T-helper 2 cell treated with Interferon-gamma antibody and Interleukin-4, amounts not matched to agents 5 μg/mL and 100 μg/mL, for 36 hours (primary cell): ENCODE measurements around the gene SULT2A1.
"Not testable (repeated sequence)": the region's sequence is repeated elsewhere in the genome, so short reads cannot be mapped to it uniquely, and the experiment has no call there.

ENCODE experiments used
- DNase-seq: peaks from one replicate; pipeline ENCODE4 v3.0.0; 2021; ENCODE audit warnings: low spot score
- H3K27ac Mint-ChIP-seq: one replicate; pipeline ENCODE4 v1.8.0; 2021; ENCODE audit warnings: mild to moderate bottlenecking, mixed read lengths
- H3K27me3 Mint-ChIP-seq: one replicate; pipeline ENCODE4 v1.8.0; 2021; ENCODE audit warnings: low read depth, mixed read lengths
- H3K36me3 Mint-ChIP-seq: one replicate; pipeline ENCODE4 v1.8.0; 2021; ENCODE audit warnings: low read depth, mixed read lengths
- H3K4me1 Mint-ChIP-seq: one replicate; pipeline ENCODE4 v1.8.0; 2021; ENCODE audit warnings: low read depth, mixed read lengths
- H3K4me3 Mint-ChIP-seq: one replicate; pipeline ENCODE4 v1.8.0; 2022; ENCODE audit warnings: mild to moderate bottlenecking, moderate library complexity, mixed read lengths
- H3K9me3 Mint-ChIP-seq: one replicate; pipeline ENCODE4 v1.8.0; 2021; ENCODE audit warnings: mixed read lengths

The SULT2A1 gene

DNA sequence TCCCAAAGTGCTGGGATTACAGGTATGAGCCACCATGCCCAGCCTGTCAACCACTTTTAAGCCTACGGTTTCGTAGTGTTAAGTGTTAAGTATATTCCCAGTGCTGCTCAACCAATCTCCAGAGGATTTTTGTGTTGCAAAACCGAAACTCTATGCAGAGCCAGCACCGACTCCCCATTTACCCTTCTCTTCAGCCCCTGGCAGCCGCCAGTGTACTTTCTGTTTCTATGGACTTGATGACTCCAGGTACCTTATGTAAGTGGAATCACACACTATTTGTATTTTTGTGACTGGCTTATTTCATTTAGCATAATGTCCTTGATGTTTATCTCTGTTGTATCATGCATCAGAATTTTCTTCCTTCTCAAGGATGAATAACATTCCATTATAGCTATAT is 1.1 kb downstream of the SULT2A1 start:
- no peak for DNase-seq
- Mint-ChIP-seq H3K4me1 (no peaks in the 10 kb centered on the region), H3K36me3 (no peaks in the 10 kb centered on the region), H3K27me3 (no peaks in the 10 kb centered on the region), H3K27ac (no peak overlapping the region), H3K9me3 (no peaks in the 10 kb centered on the region), H3K4me3 (no peak overlapping the region)

- Mint-ChIP-seq H3K9me3 (peaks cover 4% of the 10 kb centered on the region), H3K27me3 (no peaks in the 10 kb centered on the region), H3K27ac (no peak overlapping the region), H3K36me3 (no peaks in the 10 kb centered on the region), H3K4me1 (no peaks in the 10 kb centered on the region), H3K4me3 (no peak overlapping the region)
- DNase-seq, result no peak
Observed at GRCh38 chr19:47882890-47883289, 3.2 kb downstream of the SULT2A1 start.

- H3K36me3 Mint-ChIP-seq, result no peaks in the 10 kb centered on the region
- H3K4me1 Mint-ChIP-seq, result no peaks in the 10 kb centered on the region
- no peaks in the 10 kb centered on the region for H3K27me3 Mint-ChIP-seq
- H3K27ac Mint-ChIP-seq, result no peak overlapping the region
- no peak for DNase-seq
- peaks cover 4% of the 10 kb centered on the region for H3K9me3 Mint-ChIP-seq
- no peak overlapping the region for H3K4me3 Mint-ChIP-seq
Observed at GRCh38 chr19:47881757-47882156, 4.4 kb downstream of the SULT2A1 start.

DNA sequence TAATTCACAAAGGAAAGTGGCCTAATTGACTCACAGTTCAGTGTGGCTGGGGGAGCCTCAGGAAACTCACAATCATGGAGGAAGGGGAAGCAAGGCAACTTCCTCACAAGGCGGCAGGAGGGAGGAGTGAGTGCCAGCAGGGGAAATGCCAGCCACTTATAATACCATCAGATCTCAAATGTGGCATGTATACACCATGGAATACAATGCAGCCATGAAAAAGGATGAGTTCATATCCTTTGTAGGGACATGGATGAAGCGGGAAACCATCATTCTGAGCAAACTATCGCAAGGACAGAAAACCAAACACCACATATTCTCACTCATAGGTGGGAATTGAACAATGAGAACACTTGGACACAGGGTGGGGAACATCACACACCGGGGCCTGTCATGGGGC is 6.7 kb downstream of the SULT2A1 start:
- H3K4me3 Mint-ChIP-seq, H3K36me3 Mint-ChIP-seq, H3K4me1 Mint-ChIP-seq, DNase-seq, H3K9me3 Mint-ChIP-seq, H3K27ac Mint-ChIP-seq, H3K27me3 Mint-ChIP-seq: not testable (repeated sequence)

DNA sequence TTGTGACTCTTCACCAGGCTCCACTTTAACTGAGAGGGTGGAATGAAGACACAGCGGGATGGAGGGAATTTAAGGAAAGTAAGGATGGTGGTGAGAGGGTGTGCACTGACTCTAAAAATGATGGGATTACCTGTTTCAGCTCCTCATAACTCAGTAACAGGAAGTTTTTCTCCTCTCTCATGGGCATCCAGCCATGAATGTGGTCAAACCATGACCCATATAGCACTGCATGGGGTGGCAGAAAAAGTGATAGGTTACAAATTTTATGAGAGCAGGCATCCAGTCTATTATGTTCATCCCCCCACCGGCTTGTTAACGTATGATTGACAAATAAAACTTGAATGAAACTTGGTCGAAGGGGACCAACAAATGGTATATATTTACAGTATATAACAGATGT is 7.2 kb downstream of the SULT2A1 start:
- Mint-ChIP-seq H3K27me3 (no peaks in the 10 kb centered on the region), H3K4me3 (no peak overlapping the region), H3K27ac (no peak overlapping the region), H3K36me3 (no peaks in the 10 kb centered on the region), H3K9me3 (peaks cover 4% of the 10 kb centered on the region), H3K4me1 (no peaks in the 10 kb centered on the region)
- DNase-seq, result no peak

DNA sequence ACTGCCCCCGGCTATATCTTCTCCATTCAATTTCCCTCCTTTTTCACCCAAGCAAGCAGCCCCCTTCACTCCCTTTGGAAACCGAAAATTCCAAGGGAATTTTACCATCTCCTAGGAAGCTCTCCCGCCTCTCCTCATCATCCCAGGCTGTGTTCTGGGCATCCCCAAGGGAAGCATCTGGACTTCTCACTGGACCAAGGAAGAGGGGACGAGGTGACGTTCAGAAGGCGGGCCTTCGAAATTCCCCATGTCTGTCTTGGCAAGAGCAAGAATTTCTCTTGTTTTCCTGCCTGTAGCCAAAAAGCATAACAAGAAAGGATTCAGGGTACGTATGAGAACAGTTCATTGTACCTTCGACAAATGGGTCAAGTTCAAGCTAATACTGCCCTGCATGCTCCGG is 20.9 kb downstream of the SULT2A1 start:
- H3K27me3 Mint-ChIP-seq, result no peaks in the 10 kb centered on the region
- no peak overlapping the region for H3K27ac Mint-ChIP-seq
- no peaks in the 10 kb centered on the region for H3K36me3 Mint-ChIP-seq
- no peak for DNase-seq
- no peaks in the 10 kb centered on the region for H3K4me1 Mint-ChIP-seq
- H3K9me3 Mint-ChIP-seq, result no peaks in the 10 kb centered on the region
- H3K4me3 Mint-ChIP-seq, result no peak overlapping the region

GRCh38 chr19:47863514-47863936 is 22.6 kb downstream of the SULT2A1 start:
- Mint-ChIP-seq H3K27ac (no peak overlapping the region), H3K36me3 (no peaks in the 10 kb centered on the region), H3K27me3 (no peaks in the 10 kb centered on the region), H3K4me3 (no peak overlapping the region), H3K9me3 (no peaks in the 10 kb centered on the region), H3K4me1 (no peaks in the 10 kb centered on the region)
- DNase-seq, result peak; percentile 66

GRCh38 chr19:47861630-47862029 is 24.5 kb downstream of the SULT2A1 start:
- no peaks in the 10 kb centered on the region for H3K36me3 Mint-ChIP-seq

GRCh38 chr19:47860602-47861297 is 25.4 kb downstream of the SULT2A1 start:
- H3K27ac Mint-ChIP-seq, result no peak overlapping the region
- no peaks in the 10 kb centered on the region for H3K9me3 Mint-ChIP-seq
- no peaks in the 10 kb centered on the region for H3K27me3 Mint-ChIP-seq
- DNase-seq, result no peak
- no peak overlapping the region for H3K4me3 Mint-ChIP-seq
- no peaks in the 10 kb centered on the region for H3K36me3 Mint-ChIP-seq
- no peaks in the 10 kb centered on the region for H3K4me1 Mint-ChIP-seq

More at GRCh38 chr19:47861630-47862029, 24.5 kb downstream of the SULT2A1 start:
- Mint-ChIP-seq H3K27me3 (no peaks in the 10 kb centered on the region), H3K4me3 (no peak overlapping the region), H3K4me1 (no peaks in the 10 kb centered on the region), H3K27ac (no peak overlapping the region), H3K9me3 (no peaks in the 10 kb centered on the region)
- DNase-seq, result no peak

DNA sequence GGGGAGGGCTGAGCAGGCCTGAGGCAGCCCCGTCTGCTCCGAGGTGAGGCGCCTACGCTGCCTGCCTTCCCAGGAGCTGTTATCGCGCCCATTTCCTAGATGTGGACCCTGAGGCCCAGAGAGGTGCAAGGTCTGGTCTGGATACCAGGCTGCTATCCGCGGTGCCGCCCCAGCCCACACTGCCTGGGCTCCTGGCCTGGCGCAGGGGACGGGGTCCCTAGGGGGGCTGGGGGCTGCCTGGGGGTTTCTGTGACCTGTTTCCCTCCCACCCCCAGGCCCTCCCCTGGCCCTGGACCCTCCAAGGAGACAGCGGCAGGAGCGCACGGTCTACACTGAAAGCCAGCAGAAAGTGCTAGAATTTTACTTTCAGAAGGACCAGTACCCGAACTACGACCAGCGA is 26.3 kb downstream of the SULT2A1 start:
- H3K9me3 Mint-ChIP-seq, H3K4me1 Mint-ChIP-seq, H3K36me3 Mint-ChIP-seq, H3K4me3 Mint-ChIP-seq, DNase-seq, H3K27ac Mint-ChIP-seq, H3K27me3 Mint-ChIP-seq: not testable (repeated sequence)

DNA sequence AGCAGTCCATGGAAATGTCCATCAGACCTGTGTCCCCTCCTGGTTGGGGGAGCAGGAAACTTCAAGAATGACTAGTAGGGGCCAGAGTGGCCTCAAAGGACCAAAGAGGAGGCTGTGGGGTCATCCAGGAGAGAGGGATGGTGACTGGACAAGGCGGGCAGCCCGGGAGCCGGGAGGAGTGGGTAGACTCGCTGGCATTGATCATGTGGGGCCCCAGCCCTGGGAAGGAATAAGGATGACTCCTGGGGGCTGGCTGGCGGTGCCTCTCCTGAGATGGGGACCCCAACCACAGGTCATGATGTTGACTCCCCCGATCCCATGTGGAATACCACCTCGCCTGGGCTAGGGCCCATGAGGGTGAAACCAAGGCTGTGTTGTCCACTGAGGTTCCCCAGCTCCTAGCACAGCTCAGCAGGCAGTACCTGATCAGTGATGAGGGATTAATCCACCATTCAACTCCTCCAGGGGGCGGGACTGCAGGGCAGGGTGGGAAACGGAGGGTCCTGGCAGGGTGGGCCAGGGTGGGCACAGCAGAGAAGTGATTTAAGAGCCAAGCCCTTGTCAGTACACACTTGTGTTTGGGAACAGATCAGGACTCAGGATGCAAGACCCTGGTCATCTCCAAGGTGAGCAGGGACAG is 27.3 kb downstream of the SULT2A1 start, which contains the start of gene TPRX2:
Gene TPRX2 (plus strand): TSS at position 590 of the 640 bp plus-strand sequence. CDS start 12 bp downstream, at position 602.
- H3K4me1 Mint-ChIP-seq, H3K27me3 Mint-ChIP-seq, H3K4me3 Mint-ChIP-seq, DNase-seq, H3K36me3 Mint-ChIP-seq, H3K9me3 Mint-ChIP-seq, H3K27ac Mint-ChIP-seq: not testable (repeated sequence)

DNA sequence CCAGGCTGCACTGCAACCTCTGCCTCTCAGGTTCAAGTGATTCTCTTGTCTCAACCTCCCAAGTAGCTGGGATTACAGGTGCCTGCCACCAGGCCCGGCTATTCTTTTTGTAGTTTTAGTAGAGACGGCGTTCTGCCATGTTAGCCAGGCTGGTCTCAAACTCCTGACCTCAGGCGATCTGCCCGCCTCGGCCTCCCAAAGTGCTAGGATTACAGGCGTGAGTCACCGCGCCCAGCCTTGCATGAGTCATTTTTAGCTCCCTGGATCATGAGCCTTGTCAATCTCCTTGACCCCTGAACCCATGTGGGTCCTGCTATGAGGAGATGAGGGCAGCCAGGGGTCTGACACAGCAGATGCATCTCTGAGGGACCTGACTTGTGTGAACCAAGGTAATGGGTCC is 27.9 kb downstream of the SULT2A1 start:
- not testable (repeated sequence) for H3K27me3 Mint-ChIP-seq, H3K27ac Mint-ChIP-seq, H3K9me3 Mint-ChIP-seq, H3K4me3 Mint-ChIP-seq, DNase-seq, H3K36me3 Mint-ChIP-seq, H3K4me1 Mint-ChIP-seq

DNA sequence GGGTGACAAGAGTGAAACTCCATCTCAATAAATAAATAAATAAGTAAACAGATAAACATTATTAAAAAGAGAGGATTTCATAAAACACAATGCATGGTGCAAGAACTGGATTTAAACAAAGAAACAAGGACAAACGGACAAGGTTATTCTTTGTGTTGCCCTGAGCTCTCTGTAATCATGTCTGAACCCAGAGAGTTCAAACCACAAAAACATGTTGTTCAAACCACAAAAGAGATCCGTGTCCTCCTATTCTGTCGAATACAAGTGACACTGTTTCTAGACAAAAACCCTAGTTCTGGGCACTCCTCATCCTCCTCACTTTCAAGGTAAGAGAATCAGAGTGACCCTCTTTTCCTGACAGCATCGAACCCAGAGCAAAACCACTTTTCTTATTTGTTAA is 31.7 kb downstream of the SULT2A1 start:
- Mint-ChIP-seq H3K27ac (no peak overlapping the region), H3K9me3 (no peaks in the 10 kb centered on the region), H3K4me1 (peaks cover 8% of the 10 kb centered on the region), H3K36me3 (no peaks in the 10 kb centered on the region), H3K27me3 (peaks cover 23% of the 10 kb centered on the region), H3K4me3 (no peak overlapping the region)
- DNase-seq, result no peak

GRCh38 chr19:47853003-47853402 is 33.1 kb downstream of the SULT2A1 start:
- H3K9me3 Mint-ChIP-seq, result no peaks in the 10 kb centered on the region
- H3K27me3 Mint-ChIP-seq, result peaks cover 34% of the 10 kb centered on the region
- DNase-seq, result no peak
- H3K27ac Mint-ChIP-seq, result no peak overlapping the region
- H3K4me3 Mint-ChIP-seq, result no peak overlapping the region
- H3K4me1 Mint-ChIP-seq, result peaks cover 10% of the 10 kb centered on the region
- H3K36me3 Mint-ChIP-seq, result no peaks in the 10 kb centered on the region
